K562 (cell line): ENCODE results near the gene ZNF385C. TPM values are rescaled to one million over a fixed set of nuclear protein-coding genes. Genes with fewer than 3 reads are reported as not detected.

Source experiments
- E2F3 ChIP-seq: fragments of 250-450 bp; sonication (Bioruptor Pico); IDR thresholded peaks from 2 replicates; pipeline ENCODE4 v1.4.0; 2020; ENCODE audit warnings: mild to moderate bottlenecking
- KDM1A ChIP-seq, 2 experiments: fragments of 450-650 bp; IDR thresholded peaks; 2 replicates each; pipeline ENCODE4 v1.6.1; 2016; ENCODE audit warnings: mild to moderate bottlenecking in 2 of 2
- MBD2 ChIP-seq: sonication (generic); IDR thresholded peaks from 2 replicates; pipeline ENCODE4 v1.6.1; 2016; ENCODE audit warnings: low read depth, borderline replicate concordance
- MYC ChIP-seq, 2 experiments: fragments of 250-450 bp in 1 of 2; sonication (Bioruptor Pico) in 1 of 2; IDR thresholded peaks; 2 replicates each; pipeline versions ENCODE4 v1.5.1 to v1.6.1; 2012 to 2021; ENCODE audit warnings: low read depth in 2 of 2, borderline replicate concordance in 1 of 2, improper control_type of control experiment in 1 of 2, low read length in 1 of 2, mild to moderate bottlenecking in 1 of 2, moderate library complexity in 1 of 2
- PHF21A ChIP-seq: fragments of 450-650 bp; IDR thresholded peaks from 2 replicates; pipeline ENCODE4 v1.6.1; 2017; ENCODE audit warnings: low read depth, borderline replicate concordance
- PURB ChIP-seq: sonication (generic); formaldehyde crosslinking; IDR thresholded peaks from 2 replicates; pipeline ENCODE4 v1.9.0; 2021; ENCODE audit warnings: low read depth, mild to moderate bottlenecking, missing genetic modification reagents
- RAD21 ChIP-seq, 2 experiments: fragments of 250-450 bp in 1 of 2; fragments of 450-650 bp in 1 of 2; sonication (Bioruptor Pico) in 1 of 2; formaldehyde crosslinking in 1 of 2; IDR thresholded peaks in 1 of 2; conservative IDR thresholded peaks in 1 of 2; 2 replicates each; pipeline versions ENCODE4 v1.4.0 to v1.8.0; 2020 to 2022; ENCODE audit warnings: mild to moderate bottlenecking in 2 of 2, moderate library complexity in 1 of 2
- SIRT6 ChIP-seq: IDR thresholded peaks from one replicate; pipeline ENCODE4 v1.6.1; 2012; ENCODE audit warnings: low read depth, mild to moderate bottlenecking, control low read depth, inconsistent platforms, low read length, moderate library complexity
- TEAD2 ChIP-seq: fragments of 450-650 bp; IDR thresholded peaks from 2 replicates; pipeline ENCODE4 v1.6.1; 2016; ENCODE audit warnings: missing genetic modification characterization, control low read depth, missing compliant biosample characterization
- THRAP3 ChIP-seq: fragments of 450-650 bp; IDR thresholded peaks from 2 replicates; pipeline ENCODE4 v1.6.1; 2016; ENCODE audit warnings: mild to moderate bottlenecking, inconsistent platforms, borderline replicate concordance
- ZC3H4 ChIP-seq: sonication (generic); formaldehyde crosslinking; IDR thresholded peaks from 2 replicates; pipeline ENCODE4 v1.9.0; 2021; ENCODE audit warnings: missing genetic modification reagents, borderline replicate concordance
- ZNF311 ChIP-seq: fragments of 250-450 bp; sonication (Bioruptor Pico); IDR thresholded peaks from 2 replicates; pipeline ENCODE4 v1.4.0; 2020; ENCODE audit warnings: mild to moderate bottlenecking, moderate library complexity
- ZNF584 ChIP-seq: fragments of 200-800 bp; sonication (Bioruptor generic); IDR thresholded peaks from 2 replicates; pipeline ENCODE4 v1.6.1; 2016; ENCODE audit warnings: low read depth, mild to moderate bottlenecking, missing genetic modification characterization, missing compliant biosample characterization
- polyA plus RNA-seq, 8 experiments: library from polyadenylated mRNA; depleted of rRNA in 4 of 8; stranded (reverse) in 5 of 8; unstranded in 3 of 8; fragments of >200 nt; fragmentation: Nextera tagmentation in 2 of 8; fragmentation: Illumina TruSeq in 1 of 8; extraction: Ambion mirVana in 2 of 8; extraction: Trizol in 1 of 8; gene quantifications; 2 replicates each; pipeline versions ENCODE4 v1.2.1 to v1.2.3, GENCODE V29; 2011 to 2014; ENCODE audit warnings: inconsistent platforms in 1 of 8, missing spikeins in 1 of 8
- total RNA-seq, 7 experiments: library from RNA; depleted of rRNA in 6 of 7; stranded (reverse); fragments of >200 nt in 6 of 7; fragmentation: Illumina TruSeq in 2 of 7; extraction: Trizol in 2 of 7; gene quantifications; 2 replicates each; pipeline versions ENCODE4 v1.2.1 to v1.2.3, GENCODE V29; 2011 to 2021; ENCODE audit warnings: low replicate concordance in 1 of 7
- TF ChIP-seq, protein P1 (sequence below): fragments of 200-600 bp; sonication (generic); IDR thresholded peaks from one replicate; pipeline ENCODE4 v1.6.1; 2012; ENCODE audit warnings: mild to moderate bottlenecking, low read depth, low read length, inconsistent platforms
- TF ChIP-seq, protein P2 (sequence below): sonication (generic); formaldehyde crosslinking; IDR thresholded peaks from 2 replicates; pipeline ENCODE4 v1.9.0; 2022; ENCODE audit warnings: mild to moderate bottlenecking, missing genetic modification reagents

The ZNF385C gene
- total and polyA plus RNA-seq, 9 of the 15 experiments (the other 6 are each of a cell fraction or from before 2014, with no cell fraction given) = 0.03 to 0.35 (median 0.18) TPM; not detected in 1

DNA sequence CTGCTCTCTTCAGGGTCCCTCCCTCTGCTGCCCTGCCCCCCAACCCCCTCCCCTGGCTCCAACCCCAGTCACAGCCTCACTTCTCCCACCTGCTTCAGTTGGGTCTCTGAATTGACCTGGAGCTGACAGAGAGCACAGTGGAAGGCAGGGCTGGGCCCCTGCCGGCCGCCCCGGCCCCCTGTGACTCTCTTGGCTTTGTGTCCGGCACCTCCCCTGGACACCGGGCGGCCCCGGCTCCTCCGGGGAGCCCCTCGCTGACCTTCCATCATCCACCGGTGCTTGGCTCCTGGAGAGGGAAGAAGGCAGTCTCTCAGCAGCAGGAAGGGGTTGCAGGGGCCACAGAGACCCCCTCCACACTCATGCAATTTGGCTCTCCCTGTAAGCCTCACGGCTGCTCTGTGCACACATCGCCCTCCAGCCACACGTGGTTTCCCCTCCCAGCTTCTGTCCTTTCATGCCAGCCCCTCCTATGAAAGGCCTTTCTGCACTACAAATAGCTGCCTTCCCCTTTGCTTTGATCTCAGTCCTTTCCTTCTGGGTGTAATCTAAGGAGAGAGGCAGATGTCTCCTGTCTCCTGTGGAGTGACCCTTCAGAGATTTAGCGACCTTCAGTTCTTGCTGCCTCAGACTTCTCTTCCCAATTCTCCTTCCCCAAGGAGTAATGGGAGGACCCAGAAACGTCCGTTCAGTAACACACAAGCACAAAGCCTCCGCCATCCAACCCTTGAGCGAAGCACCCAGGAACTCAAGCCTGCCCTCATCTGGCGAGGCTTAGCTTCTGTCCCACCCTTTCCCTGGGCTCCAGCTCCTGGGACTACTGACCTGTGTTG lies 70.1 kb downstream of the ZNF385C start (continued):
- TF ChIP-seq, protein P1, sequence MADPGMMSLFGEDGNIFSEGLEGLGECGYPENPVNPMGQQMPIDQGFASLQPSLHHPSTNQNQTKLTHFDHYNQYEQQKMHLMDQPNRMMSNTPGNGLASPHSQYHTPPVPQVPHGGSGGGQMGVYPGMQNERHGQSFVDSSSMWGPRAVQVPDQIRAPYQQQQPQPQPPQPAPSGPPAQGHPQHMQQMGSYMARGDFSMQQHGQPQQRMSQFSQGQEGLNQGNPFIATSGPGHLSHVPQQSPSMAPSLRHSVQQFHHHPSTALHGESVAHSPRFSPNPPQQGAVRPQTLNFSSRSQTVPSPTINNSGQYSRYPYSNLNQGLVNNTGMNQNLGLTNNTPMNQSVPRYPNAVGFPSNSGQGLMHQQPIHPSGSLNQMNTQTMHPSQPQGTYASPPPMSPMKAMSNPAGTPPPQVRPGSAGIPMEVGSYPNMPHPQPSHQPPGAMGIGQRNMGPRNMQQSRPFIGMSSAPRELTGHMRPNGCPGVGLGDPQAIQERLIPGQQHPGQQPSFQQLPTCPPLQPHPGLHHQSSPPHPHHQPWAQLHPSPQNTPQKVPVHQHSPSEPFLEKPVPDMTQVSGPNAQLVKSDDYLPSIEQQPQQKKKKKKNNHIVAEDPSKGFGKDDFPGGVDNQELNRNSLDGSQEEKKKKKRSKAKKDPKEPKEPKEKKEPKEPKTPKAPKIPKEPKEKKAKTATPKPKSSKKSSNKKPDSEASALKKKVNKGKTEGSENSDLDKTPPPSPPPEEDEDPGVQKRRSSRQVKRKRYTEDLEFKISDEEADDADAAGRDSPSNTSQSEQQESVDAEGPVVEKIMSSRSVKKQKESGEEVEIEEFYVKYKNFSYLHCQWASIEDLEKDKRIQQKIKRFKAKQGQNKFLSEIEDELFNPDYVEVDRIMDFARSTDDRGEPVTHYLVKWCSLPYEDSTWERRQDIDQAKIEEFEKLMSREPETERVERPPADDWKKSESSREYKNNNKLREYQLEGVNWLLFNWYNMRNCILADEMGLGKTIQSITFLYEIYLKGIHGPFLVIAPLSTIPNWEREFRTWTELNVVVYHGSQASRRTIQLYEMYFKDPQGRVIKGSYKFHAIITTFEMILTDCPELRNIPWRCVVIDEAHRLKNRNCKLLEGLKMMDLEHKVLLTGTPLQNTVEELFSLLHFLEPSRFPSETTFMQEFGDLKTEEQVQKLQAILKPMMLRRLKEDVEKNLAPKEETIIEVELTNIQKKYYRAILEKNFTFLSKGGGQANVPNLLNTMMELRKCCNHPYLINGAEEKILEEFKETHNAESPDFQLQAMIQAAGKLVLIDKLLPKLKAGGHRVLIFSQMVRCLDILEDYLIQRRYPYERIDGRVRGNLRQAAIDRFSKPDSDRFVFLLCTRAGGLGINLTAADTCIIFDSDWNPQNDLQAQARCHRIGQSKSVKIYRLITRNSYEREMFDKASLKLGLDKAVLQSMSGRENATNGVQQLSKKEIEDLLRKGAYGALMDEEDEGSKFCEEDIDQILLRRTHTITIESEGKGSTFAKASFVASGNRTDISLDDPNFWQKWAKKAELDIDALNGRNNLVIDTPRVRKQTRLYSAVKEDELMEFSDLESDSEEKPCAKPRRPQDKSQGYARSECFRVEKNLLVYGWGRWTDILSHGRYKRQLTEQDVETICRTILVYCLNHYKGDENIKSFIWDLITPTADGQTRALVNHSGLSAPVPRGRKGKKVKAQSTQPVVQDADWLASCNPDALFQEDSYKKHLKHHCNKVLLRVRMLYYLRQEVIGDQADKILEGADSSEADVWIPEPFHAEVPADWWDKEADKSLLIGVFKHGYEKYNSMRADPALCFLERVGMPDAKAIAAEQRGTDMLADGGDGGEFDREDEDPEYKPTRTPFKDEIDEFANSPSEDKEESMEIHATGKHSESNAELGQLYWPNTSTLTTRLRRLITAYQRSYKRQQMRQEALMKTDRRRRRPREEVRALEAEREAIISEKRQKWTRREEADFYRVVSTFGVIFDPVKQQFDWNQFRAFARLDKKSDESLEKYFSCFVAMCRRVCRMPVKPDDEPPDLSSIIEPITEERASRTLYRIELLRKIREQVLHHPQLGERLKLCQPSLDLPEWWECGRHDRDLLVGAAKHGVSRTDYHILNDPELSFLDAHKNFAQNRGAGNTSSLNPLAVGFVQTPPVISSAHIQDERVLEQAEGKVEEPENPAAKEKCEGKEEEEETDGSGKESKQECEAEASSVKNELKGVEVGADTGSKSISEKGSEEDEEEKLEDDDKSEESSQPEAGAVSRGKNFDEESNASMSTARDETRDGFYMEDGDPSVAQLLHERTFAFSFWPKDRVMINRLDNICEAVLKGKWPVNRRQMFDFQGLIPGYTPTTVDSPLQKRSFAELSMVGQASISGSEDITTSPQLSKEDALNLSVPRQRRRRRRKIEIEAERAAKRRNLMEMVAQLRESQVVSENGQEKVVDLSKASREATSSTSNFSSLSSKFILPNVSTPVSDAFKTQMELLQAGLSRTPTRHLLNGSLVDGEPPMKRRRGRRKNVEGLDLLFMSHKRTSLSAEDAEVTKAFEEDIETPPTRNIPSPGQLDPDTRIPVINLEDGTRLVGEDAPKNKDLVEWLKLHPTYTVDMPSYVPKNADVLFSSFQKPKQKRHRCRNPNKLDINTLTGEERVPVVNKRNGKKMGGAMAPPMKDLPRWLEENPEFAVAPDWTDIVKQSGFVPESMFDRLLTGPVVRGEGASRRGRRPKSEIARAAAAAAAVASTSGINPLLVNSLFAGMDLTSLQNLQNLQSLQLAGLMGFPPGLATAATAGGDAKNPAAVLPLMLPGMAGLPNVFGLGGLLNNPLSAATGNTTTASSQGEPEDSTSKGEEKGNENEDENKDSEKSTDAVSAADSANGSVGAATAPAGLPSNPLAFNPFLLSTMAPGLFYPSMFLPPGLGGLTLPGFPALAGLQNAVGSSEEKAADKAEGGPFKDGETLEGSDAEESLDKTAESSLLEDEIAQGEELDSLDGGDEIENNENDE = no peak
- TF ChIP-seq, protein P2, sequence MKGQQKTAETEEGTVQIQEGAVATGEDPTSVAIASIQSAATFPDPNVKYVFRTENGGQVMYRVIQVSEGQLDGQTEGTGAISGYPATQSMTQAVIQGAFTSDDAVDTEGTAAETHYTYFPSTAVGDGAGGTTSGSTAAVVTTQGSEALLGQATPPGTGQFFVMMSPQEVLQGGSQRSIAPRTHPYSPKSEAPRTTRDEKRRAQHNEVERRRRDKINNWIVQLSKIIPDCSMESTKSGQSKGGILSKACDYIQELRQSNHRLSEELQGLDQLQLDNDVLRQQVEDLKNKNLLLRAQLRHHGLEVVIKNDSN (CRISPR knock-in tag) = no peak
- no peak for TF ChIP-seq PURB (CRISPR knock-in tag)
- TF ChIP-seq MBD2 = no peak
- TF ChIP-seq ZNF311 (CRISPR knock-in tag) = no peak
- TF ChIP-seq E2F3 = no peak
- no peak for TF ChIP-seq KDM1A (IDR thresholded peaks at IDR 0.05)
- no peak for TF ChIP-seq THRAP3
- TF ChIP-seq SIRT6 = no peak
- TF ChIP-seq ZNF584 = no peak
- no peak for TF ChIP-seq TEAD2 (tag)
- no peak for TF ChIP-seq PHF21A
- no peak for TF ChIP-seq ZC3H4
- 0 out of 2 replicates have a peak, but pooled peaks have one; percentile 26 for TF ChIP-seq MYC (IDR thresholded peaks at IDR 0.05; ENCODE audit: low read depth, low read length)
- no peak for TF ChIP-seq MYC (CRISPR knock-in tag; IDR thresholded peaks at IDR 0.05; ENCODE audit: borderline replicate concordance, low read depth)
- peak in 1 of 2 experiments; percentile 66; a peak in 2 of 4 replicates for TF ChIP-seq RAD21 (CRISPR knock-in tag; conservative IDR thresholded peaks at IDR 0.05 in 1 of 2, IDR thresholded peaks at IDR 0.05 in 1 of 2)
